Mammary epithelial cell (primary cell): ENCODE data around the gene GUCY1A2.

Experiments used
- EZH2 ChIP-seq: IDR thresholded peaks from 2 replicates; pipeline ENCODE4 v1.6.1; 2012; ENCODE audit warnings: low read length, inconsistent platforms, borderline replicate concordance
- TF ChIP-seq, protein P1 (sequence below), 2 donors: IDR thresholded peaks in 1 of 2; conservative IDR thresholded peaks in 1 of 2; 2 replicates each; pipeline ENCODE4 v1.5.1; 2011 to 2012; ENCODE audit warnings: inconsistent platforms in 2 of 2, low read length in 2 of 2, mild to moderate bottlenecking in 2 of 2, control low read depth in 1 of 2, low read depth in 1 of 2; ENCODE audit not compliant: insufficient read depth in 1 of 2; ENCODE audit errors: extremely low read depth in 1 of 2

DNA sequence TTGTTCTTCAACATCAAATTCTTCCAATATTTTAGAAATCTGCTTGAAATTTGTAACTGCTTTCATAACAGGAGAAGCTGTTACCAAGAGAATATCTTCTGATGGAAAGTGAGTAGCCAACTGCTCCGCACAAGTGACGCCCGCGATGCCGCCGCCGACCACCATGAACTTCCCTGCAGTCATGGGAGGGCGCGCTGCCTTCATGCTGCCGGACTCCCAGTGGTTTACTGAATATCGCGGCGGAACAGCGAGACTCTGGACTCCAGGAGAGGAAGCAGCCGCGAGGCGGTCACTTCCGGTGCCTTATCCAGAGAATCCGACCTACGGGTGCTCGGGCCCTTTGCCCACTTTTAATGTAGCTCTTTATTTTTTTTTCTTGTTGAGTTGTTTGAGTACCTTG is 190.6 kb downstream of the GUCY1A2 start:
- TF ChIP-seq, protein P1, sequence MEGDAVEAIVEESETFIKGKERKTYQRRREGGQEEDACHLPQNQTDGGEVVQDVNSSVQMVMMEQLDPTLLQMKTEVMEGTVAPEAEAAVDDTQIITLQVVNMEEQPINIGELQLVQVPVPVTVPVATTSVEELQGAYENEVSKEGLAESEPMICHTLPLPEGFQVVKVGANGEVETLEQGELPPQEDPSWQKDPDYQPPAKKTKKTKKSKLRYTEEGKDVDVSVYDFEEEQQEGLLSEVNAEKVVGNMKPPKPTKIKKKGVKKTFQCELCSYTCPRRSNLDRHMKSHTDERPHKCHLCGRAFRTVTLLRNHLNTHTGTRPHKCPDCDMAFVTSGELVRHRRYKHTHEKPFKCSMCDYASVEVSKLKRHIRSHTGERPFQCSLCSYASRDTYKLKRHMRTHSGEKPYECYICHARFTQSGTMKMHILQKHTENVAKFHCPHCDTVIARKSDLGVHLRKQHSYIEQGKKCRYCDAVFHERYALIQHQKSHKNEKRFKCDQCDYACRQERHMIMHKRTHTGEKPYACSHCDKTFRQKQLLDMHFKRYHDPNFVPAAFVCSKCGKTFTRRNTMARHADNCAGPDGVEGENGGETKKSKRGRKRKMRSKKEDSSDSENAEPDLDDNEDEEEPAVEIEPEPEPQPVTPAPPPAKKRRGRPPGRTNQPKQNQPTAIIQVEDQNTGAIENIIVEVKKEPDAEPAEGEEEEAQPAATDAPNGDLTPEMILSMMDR (conservative IDR thresholded peaks at IDR 0.05 in 1 of 2, IDR thresholded peaks at IDR 0.05 in 1 of 2; ENCODE audit: extremely low read depth in 1 of 2, insufficient read depth in 1 of 2, low read depth in 1 of 2, low read length in 2 of 2): no peak
- no peak for TF ChIP-seq EZH2
